CD14-positive monocyte (primary cell): ENCODE data around the gene ADAM23. TPM values are rescaled to one million over a fixed set of nuclear protein-coding genes. Genes with fewer than 3 reads are reported as not detected.

Source experiments
- DNase-seq, 3 donors: peaks; one replicate each; pipeline ENCODE4 v3.0.0-alpha.2; 2011 to 2022
- H2AFZ ChIP-seq: 2 replicates; pipeline ENCODE4 v1.6.0; 2012; ENCODE audit warnings: mild to moderate bottlenecking, low read depth, low read length, inconsistent platforms; ENCODE audit not compliant: insufficient read depth, poor library complexity, severe bottlenecking
- H3K27ac ChIP-seq, 2 donors: 1 replicate in 1 of 2; 2 replicates in 1 of 2; pipeline ENCODE4 v1.5.1; 2012 to 2013; ENCODE audit warnings: low read length in 2 of 2, control low read depth in 1 of 2, inconsistent platforms in 1 of 2, low read depth in 1 of 2, mild to moderate bottlenecking in 1 of 2
- H3K27me3 ChIP-seq, 2 donors: one replicate each; pipeline versions ENCODE4 v1.6.0 to v1.6.1; 2011 to 2013; ENCODE audit warnings: low read length in 2 of 2; ENCODE audit not compliant: control insufficient read depth in 2 of 2, insufficient read depth in 2 of 2
- H3K36me3 ChIP-seq, 2 donors: replicated peaks in 1 of 2; 1 replicate in 1 of 2; 2 replicates in 1 of 2; pipeline versions ENCODE4 v1.5.1 to v1.6.1; 2012 to 2013; ENCODE audit warnings: low read length in 2 of 2, control low read depth in 1 of 2, inconsistent platforms in 1 of 2, mild to moderate bottlenecking in 1 of 2; ENCODE audit not compliant: insufficient read depth in 2 of 2, control insufficient read depth in 1 of 2
- H3K4me1 ChIP-seq, 2 donors: 1 replicate in 1 of 2; 2 replicates in 1 of 2; pipeline versions ENCODE4 v1.5.1 to v1.6.1; 2012 to 2013; ENCODE audit warnings: low read length in 2 of 2, control low read depth in 1 of 2, inconsistent platforms in 1 of 2, mild to moderate bottlenecking in 1 of 2, moderate library complexity in 1 of 2; ENCODE audit not compliant: insufficient read depth in 2 of 2, control insufficient read depth in 1 of 2
- H3K4me2 ChIP-seq: replicated peaks from 2 replicates; pipeline ENCODE3; 2012; ENCODE audit warnings: low read length, moderate library complexity, mild to moderate bottlenecking; ENCODE audit not compliant: poor library complexity, severe bottlenecking; ENCODE audit errors: extremely low read depth
- H3K4me3 ChIP-seq, 3 experiments: fragments of 200-600 bp in 1 of 3; sonication (generic) in 1 of 3; replicated peaks in 1 of 3; 1 replicate in 2 of 3; 2 replicates in 1 of 3; pipeline ENCODE4 v1.5.1; 2011 to 2013; ENCODE audit warnings: low read length in 3 of 3, mild to moderate bottlenecking in 3 of 3, control low read depth in 2 of 3, low read depth in 2 of 3, inconsistent platforms in 1 of 3, moderate library complexity in 1 of 3
- H3K79me2 ChIP-seq: 2 replicates; pipeline ENCODE4 v1.6.0; 2012; ENCODE audit warnings: mild to moderate bottlenecking, control low read depth, inconsistent platforms, low read length, moderate library complexity; ENCODE audit not compliant: insufficient read depth
- H3K9ac ChIP-seq: 2 replicates; pipeline ENCODE4 v1.6.0; 2017; ENCODE audit warnings: low read length, mild to moderate bottlenecking; ENCODE audit not compliant: insufficient read depth, poor library complexity, severe bottlenecking
- H3K9me3 ChIP-seq, 2 donors: replicated peaks in 1 of 2; 1 replicate in 1 of 2; 2 replicates in 1 of 2; pipeline versions ENCODE4 v1.5.1 to v1.6.1; 2012 to 2013; ENCODE audit warnings: low read length in 2 of 2, control low read depth in 1 of 2; ENCODE audit not compliant: control insufficient read depth in 1 of 2, insufficient read depth in 1 of 2
- H4K20me1 ChIP-seq: 2 replicates; pipeline ENCODE4 v1.6.0; 2012; ENCODE audit warnings: mild to moderate bottlenecking, low read length, control low read depth, moderate library complexity; ENCODE audit not compliant: insufficient read depth
- H3K27ac Mint-ChIP-seq, 7 donors: one replicate each; pipeline ENCODE4 v1.8.0; 2020; ENCODE audit warnings: mild to moderate bottlenecking in 7 of 7, mixed read lengths in 7 of 7, moderate library complexity in 6 of 7, inconsistent platforms in 2 of 7
- H3K27me3 Mint-ChIP-seq, 3 donors: one replicate each; pipeline ENCODE4 v1.8.0; 2021 to 2022; ENCODE audit warnings: low read depth in 3 of 3, mild to moderate bottlenecking in 3 of 3, mixed read lengths in 3 of 3, moderate library complexity in 3 of 3, inconsistent platforms in 1 of 3
- H3K36me3 Mint-ChIP-seq, 2 donors: one replicate each; pipeline ENCODE4 v1.8.0; 2020; ENCODE audit warnings: mixed read lengths in 2 of 2, inconsistent platforms in 1 of 2, mild to moderate bottlenecking in 1 of 2
- H3K4me1 Mint-ChIP-seq: one replicate; pipeline ENCODE4 v1.8.0; 2020; ENCODE audit warnings: mild to moderate bottlenecking, mixed read lengths
- H3K4me3 Mint-ChIP-seq, 2 donors: one replicate each; pipeline ENCODE4 v1.8.0; 2020; ENCODE audit warnings: mild to moderate bottlenecking in 2 of 2, mixed read lengths in 2 of 2, moderate library complexity in 1 of 2
- H3K9me3 Mint-ChIP-seq, 7 donors: one replicate each; pipeline ENCODE4 v1.8.0; 2020 to 2022; ENCODE audit warnings: mixed read lengths in 7 of 7, mild to moderate bottlenecking in 6 of 7, moderate library complexity in 6 of 7, inconsistent platforms in 2 of 7
- CTCF ChIP-seq: fragments of 200-600 bp; IDR thresholded peaks from one replicate; pipeline ENCODE4 v1.8.0; 2022; ENCODE audit warnings: antibody characterized with exemption, mild to moderate bottlenecking
- WGBS: methylation state at CpG from one replicate; pipeline ENCODE4 v1.1.5; 2013; ENCODE audit warnings: missing lambda C conversion rate; ENCODE audit not compliant: insufficient coverage; 5-methylcytosine and 5-hydroxymethylcytosine counted together
- intact Hi-C, 2 donors: fragments of 100-400 bp; cut with micrococcal nuclease; formaldehyde crosslinking; loops; one replicate each; pipeline versions ENCODE4 v1.15.0 to v1.15.1; 2023
- polyA plus RNA-seq, 3 donors: library from polyadenylated mRNA; depleted of rRNA in 1 of 3; unstranded in 2 of 3; stranded (reverse) in 1 of 3; fragments of 300-500 nt in 2 of 3; fragments of >200 nt in 1 of 3; fragmentation: Illumina TruSeq in 2 of 3; gene quantifications; 1 replicate in 2 of 3; 2 replicates in 1 of 3; pipeline ENCODE4 v1.2.3, GENCODE V29; 2012 to 2021

Gene ADAM23
- polyA plus RNA-seq, 3 donors: not detected

- no peak overlapping the region for H2AFZ ChIP-seq
- no peak for TF ChIP-seq CTCF
- Mint-ChIP-seq H3K27me3 (peaks cover 7 to 22% (median 12%) of the 10 kb centered on the region in 3 donors), H3K27ac (no peak overlapping the region), H3K9me3 (peaks cover 2 to 11% (median 8%) of the 10 kb centered on the region in 7 donors), H3K4me1 (no peaks in the 10 kb centered on the region), H3K4me3 (no peak overlapping the region), H3K36me3 (peaks cover 0 to 2% of the 10 kb centered on the region in 2 donors)
- H3K4me1 ChIP-seq: no peaks in the 10 kb centered on the region
- H3K4me3 ChIP-seq: no peak overlapping the region
- no peak overlapping the region for H3K9ac ChIP-seq
- no peaks in the 10 kb centered on the region for H3K36me3 ChIP-seq
- peaks cover 6 to 37% of the 10 kb centered on the region in 2 donors for H3K27me3 ChIP-seq
- WGBS: 81% methylated on average over 2 of the region's 2 CpGs
- no peak for DNase-seq
- intact Hi-C loops: no loop called here
- no peak overlapping the region for H3K4me2 ChIP-seq
- no peaks in the 10 kb centered on the region for H4K20me1 ChIP-seq
- no peak overlapping the region for H3K27ac ChIP-seq
- peaks cover 9 to 10% of the 10 kb centered on the region in 2 donors for H3K9me3 ChIP-seq
- H3K79me2 ChIP-seq: no peaks in the 10 kb centered on the region
These were observed 196.3 kb downstream of the ADAM23 start for GRCh38 chr2:206639636-206640035.

- 41% methylated on average over 2 of the region's 3 CpGs for WGBS
- H3K4me3 Mint-ChIP-seq: no peak overlapping the region
- Histone ChIP-seq H3K27ac (no peak overlapping the region), H3K9me3 (peaks cover 9 to 10% of the 10 kb centered on the region in 2 donors), H3K4me2 (no peak overlapping the region), H3K4me1 (no peaks in the 10 kb centered on the region), H3K9ac (no peak overlapping the region), H4K20me1 (no peaks in the 10 kb centered on the region), H2AFZ (no peak overlapping the region), H3K79me2 (no peaks in the 10 kb centered on the region), H3K27me3 (peaks cover 6 to 32% of the 10 kb centered on the region in 2 donors), H3K4me3 (no peak overlapping the region), H3K36me3 (no peaks in the 10 kb centered on the region)
- intact Hi-C loops: no loop called here
- H3K9me3 Mint-ChIP-seq: peaks cover 2 to 13% (median 8%) of the 10 kb centered on the region in 7 donors
- DNase-seq: no peak
- peaks cover 0 to 2% of the 10 kb centered on the region in 2 donors for H3K36me3 Mint-ChIP-seq
- no peak overlapping the region for H3K27ac Mint-ChIP-seq
- no peaks in the 10 kb centered on the region for H3K4me1 Mint-ChIP-seq
- TF ChIP-seq CTCF: no peak
- H3K27me3 Mint-ChIP-seq: peaks cover 7 to 22% (median 12%) of the 10 kb centered on the region in 3 donors
These were observed 197.9 kb downstream of the ADAM23 start for GRCh38 chr2:206641226-206641625.
